NCI-H1694 (cell line): ENCODE results near the gene ERFL.

Experiments used
- DNase-seq: peaks from one replicate; lab custom pipeline; 2025; lab: John Stamatoyannopoulos, UW

ERFL gene

DNA sequence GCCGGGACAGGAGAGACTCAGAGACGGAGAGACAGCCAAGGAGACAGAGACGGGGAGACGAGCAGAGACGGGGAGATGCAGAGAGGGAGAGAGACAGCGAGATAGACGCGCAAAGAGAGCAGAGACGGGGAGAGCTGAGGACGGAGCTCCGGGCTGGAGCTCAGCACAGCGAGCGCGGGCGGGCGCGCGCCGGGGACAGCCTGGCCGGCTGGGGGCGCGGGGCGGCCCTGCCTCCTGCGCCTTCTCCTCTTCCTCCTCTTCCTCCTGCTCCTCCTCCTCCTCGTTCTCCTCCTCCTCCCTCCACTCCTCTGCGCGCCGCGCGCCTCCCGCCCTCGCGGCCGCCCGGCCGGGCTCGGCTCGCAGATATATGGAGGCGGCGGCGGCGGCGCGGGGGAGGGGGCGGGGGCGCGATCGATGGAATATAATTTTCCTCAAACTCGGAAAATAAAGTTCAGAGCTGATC is at the start of gene ERFL:
TSS of gene ERFL (minus strand) at position 229 of the 463 bp plus-strand sequence. CDS start 15,530 bp downstream, outside the sequence.
- DNase-seq: no peak

DNA sequence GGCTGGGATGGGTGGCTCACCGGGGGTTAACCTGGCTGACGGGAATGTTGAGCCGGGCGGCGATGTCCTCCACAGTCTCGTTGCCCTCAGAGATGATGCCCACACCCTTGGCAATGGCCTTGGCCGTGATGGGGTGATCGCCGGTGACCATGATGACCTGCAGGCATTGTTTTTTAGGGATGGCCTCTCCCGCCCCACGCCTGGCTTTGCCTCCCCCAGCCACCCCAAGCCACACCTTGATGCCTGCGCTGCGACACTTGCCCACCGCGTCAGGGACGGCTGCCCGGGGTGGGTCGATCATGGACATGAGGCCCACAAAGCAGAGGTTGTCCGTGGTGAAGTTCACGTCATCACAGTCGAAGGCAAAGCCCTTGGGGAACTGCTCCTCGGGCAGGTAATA is 49.7 kb upstream of the ERFL start:
- no peak for DNase-seq

DNA sequence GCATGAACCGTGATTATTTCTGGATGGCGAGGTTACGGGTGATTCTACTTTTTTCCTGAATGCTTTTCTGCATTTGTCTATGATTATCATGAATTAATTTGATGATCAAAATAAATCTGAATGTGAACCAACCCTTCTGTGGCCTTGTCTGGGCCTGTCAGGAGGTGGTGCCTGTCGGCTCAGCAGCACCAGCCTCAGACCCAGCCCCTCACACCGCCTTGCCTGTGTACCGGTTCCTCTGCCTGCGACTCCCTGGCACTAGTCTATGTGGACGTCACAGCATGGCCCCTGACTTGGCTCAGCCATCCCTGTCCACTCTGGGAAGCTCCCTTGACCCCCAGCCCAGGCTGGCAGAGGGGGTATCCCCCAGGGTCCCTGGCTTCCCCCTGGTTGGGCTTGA is 46.4 kb upstream of the ERFL start:
- no peak for DNase-seq

DNA sequence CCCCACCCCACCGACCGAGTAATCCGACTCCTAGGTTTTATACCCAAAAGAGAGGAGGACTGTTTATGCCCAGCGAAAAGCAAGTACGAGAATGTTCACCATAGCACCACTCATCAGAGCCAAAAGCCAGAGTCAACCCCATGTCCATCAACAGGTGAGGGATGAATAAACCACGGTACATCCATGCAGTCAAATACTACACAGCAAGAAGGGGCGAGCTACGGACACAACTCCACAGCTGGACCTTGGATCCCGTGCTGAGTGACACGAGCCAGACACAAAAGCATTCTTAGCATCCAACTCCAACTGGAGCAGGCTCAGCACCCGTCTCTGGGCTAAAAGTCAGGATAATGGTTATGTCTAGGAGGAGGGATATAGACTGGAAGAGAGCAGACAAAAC is 43.1 kb upstream of the ERFL start:
- no peak for DNase-seq

DNA sequence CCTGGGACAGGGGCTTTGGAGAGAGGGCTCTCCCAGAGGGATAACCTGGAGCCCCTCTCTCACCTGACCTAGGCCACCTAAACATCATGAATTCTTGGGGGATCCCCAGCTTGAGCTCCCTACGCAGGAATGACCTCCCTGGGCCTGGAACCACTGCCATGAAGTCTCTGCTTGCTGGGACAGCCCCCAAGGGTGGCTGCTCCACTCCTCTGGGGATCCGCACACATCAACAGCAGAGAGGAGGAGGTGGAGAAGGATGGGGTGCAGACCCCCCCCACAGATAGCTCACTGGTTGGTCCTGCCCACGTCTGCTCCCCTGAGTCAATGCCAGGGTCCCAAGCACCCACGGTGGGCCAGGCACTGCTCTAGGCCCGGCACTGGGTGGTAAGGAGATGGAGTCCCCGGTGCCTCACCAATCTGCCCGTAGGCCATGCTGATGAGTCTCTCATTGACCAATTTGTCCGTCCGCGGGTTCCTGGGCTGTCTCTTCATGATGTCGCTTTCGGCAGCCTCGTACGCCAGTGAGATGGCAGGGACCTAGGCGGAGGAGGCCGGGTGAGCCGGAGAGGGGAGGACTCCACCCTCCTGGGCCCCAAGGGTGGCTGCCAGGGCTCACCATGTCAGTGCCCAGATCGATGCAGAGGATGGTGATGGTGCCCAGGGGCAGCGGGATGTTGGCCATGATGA is 41.7 kb upstream of the ERFL start:
- no peak for DNase-seq

DNA sequence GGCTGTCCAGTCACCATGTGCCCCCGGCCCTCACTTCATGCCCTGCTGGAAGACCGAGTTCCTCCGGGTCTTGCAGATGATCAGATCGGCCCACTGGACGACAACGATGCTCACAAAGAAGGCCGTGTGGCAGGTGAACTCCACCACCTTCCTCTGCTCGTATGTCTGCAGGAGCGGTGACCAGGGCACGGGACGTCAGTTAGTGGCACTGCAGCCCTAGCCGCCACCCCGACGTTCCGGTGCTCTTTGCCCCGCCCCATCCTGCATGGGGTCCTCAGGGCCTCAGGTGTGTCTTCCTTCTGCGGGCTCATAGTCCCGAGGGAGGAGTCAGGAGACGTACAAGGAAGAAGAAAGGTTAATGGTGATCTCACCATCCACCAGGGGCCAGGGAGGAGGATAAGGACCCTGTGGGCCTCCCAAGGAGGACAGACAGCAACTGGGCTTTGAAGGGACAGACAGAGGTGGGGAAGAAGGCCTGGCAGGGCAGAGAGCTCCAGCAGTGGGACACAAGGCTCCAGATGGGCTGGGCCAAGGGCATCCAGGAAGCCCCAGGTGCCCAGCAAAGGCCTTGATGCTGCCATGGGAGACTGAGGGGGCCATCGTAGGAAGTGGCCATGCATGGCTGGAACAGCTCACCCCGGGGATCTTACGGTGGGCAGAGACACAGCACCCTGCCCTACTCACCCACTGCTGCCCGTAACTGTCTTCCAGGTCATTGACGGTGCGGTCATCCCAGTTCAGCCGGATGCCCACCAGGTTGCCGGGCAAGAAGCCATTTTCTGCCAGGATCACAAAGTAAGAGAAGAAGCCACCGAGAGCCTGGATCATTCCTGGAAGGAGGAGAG is 40.7 kb upstream of the ERFL start:
- DNase-seq: no peak

DNA sequence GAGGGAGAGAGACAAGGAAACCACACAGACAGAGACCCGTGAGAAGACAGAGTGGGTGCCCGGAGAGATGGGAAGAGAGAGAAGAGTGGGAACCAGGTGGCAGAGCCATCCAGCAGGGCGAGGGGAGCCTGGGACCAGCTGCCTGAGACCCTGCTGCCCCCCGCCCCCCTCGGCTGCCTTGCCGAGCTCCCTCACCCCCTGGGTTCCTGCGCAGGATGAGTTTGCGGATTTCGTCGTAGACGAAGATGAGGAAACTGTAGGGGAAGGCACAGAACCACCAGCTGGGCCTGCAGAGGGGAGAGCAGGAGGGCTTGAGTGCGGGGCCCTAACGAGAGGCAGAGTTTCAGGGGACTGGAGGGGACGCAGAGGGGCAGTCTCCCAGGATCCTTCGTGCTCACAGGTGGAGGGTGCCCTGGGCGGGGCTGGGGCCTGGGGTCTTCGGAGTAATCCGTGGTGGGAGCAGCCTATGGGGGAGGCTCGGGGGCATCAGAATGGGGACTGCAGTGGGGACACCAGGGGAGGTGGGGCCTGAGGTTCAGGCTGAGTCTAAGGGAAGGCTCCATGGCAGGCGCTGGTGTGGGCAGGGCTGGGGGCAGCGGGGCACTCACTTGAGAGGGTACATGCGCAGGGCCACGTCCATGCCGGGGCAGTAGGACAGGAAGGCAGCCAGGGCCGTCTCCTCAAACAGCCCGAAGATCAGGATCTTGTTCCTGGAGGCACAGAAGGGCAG is 39.0 kb upstream of the ERFL start:
- no peak for DNase-seq

DNA sequence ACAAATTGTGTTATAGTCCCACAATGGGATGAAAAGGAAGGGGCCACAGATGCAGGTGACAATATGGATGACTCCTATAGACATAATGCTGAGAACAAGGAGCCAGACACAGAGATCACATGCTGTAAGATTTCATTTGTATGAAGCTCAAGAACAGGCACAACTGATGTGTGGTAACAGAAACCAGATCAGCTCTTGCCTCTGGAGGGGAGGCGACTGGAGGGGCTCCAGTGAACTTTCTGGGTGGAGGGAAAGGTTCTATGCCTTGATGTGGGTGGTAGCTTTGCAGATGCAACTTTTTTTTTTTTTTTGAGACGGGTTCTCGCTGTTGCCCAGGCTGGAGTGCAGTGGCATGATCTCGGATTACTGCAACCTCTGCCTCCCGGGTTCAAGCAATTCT is 36.9 kb upstream of the ERFL start:
- no peak for DNase-seq

DNA sequence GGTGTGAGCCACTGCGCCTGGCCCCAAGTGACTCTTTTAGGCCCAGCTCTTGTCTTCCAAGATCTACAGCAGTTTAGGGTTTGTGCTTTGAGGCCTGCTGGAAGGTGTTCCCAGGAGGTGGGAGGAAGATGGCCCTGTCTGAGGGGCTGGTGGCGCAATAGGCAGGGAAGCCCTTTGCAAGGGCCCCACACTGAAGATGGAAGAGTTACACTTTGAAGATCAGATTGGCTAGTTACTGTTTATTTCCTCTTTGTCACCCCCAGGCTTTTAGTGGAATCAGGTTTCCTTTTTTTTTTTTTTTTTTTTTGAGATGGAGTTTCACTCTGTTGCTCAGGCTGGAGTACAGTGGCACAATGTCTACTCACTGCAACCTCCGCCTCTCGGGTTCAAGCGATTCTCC is 32.7 kb upstream of the ERFL start:
- no peak for DNase-seq

DNA sequence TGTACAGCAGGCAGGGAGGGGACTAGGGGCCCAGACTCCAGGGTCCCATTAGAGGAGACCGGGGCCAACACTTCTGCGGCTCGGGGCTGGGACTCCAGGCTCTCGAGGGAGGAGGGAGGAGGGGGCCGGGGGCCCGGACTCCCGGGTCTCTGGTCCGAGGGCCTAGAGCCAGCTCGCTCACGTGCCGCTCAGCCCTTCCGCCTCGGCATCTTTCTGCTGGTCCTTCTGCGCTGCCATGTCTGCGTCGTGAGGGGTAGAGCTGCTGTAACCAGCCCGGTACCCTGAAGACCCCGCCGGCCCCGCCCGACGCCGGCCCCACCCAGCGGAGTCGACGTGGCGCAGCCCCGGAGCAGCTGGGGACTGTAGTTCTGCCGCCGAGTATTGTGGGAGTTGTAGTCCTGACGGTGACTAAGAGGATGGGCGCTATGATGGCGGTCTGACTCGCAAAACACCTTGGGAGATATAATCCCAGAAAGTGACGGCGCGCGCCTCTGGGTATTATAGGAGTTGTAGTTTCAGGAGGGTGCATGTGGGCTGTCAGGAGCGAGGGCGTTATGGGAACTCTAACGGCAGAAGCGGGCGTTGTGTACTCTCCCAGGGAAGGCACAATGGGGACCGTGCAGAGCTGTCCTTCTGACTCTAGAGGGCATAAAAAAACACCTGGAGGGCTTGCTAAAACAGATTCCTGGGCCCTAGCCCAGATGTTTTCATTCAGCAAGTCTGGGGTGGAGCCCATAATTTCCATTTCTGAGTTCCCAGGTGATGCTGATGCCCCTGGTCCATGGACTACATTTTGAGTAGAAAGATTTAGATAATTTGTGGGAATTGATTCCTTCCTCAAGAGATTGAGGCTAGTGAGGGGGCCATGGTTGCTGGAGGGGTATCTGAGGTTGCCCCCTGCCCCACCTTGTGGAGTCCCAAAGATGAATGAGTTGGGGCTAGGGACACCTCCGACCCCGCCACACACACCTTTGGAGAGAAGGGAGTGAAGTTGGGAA is 31.1 kb upstream of the ERFL start, which contains the start of gene RABAC1:
TSS of gene RABAC1 (minus strand) at position 266 of the 998 bp plus-strand sequence. CDS start at position 237, 29 bp downstream.
- peak; percentile 93 for DNase-seq

DNA sequence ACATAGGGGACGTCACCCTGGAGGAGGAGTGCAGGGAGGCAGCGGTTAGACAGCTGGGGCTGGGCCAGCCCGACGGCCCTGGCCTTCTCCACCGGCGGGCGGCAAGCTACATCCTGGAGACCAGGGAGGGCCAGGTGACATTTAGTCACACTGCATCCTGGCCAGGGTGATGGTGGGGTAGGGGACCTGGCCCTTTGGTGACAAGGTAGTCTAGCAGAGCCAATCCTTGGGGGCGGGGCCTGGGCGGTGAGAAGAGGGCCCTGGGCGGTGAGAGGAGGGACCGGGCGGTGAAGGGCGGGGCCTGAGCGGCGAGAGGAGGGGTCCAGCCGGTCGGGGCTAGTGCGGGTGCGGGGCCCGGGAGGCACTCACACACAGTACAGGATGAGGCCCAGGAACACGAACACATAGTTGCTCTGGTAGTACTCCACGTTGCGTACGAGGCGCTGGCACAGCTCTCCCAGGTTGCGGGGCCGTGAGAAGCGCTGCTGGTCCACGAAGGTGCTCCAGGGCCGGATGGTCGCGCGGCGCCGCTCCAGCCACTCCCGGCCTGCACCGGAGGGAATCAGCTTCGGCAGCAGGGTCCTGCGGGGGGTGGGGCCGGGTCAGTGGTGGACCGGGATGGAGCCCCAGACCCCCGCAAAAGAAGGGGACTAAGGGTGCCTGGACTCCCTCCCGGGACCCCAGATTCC is 30.3 kb upstream of the ERFL start:
- DNase-seq: peak; percentile 55

DNA sequence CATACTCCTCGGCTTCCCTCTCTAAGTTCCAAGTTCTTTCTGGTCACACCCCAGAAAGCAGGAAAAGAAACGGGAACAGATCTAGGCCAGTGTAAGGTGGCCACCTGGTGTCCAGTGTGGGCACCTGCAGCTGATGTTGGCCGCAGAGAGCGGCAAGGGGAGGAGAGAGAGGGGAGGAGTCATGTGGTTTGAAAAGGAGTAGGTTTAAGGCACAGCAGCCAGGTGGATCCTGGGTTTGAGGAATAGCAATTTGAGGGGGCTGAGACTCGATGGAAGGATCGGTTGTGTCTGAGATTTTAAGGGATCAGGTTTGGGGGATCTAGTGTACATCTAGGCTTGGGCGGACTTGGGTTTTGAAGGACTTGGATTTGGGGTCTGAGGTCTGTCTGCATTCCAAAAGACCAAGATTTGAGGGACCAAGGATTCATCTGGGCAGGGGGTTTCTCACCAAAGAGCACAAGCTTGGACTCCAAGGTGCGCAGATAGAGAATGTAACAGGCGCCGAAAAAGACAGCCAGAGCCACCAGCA is 29.7 kb upstream of the ERFL start:
- DNase-seq: peak; percentile 47

DNA sequence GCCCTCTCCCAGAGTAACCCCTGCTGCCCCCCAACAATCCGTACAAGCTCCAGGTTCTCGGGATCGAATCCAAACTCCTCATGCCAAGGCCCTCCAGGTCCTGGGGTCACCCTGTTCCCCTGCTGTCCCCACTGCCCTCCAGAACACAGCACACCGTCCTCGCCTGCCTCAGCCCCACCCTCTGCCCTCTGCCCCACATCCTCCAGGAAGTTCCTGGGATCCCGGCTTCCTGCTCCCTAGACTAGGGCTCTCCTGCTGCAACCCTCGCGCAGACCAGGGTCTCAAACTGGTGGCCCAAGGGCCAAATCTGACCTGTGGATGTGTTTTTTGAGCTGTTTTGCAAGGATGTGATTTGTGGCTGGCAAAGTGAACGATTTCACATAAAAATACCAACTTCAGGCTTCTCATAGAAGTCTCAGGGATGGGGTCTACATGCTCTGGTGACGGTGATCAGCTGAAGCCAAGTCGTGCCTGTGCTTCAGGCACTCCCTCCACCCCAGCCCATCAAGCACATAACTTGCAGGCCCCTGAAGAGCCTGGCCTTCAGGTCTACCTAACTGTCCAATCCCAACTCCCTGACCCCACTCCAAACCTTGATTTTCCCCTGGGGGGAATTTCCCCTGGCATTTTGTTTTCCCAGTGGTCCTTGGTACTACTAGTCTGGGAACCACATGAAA is 29.1 kb upstream of the ERFL start:
- no peak for DNase-seq

DNA sequence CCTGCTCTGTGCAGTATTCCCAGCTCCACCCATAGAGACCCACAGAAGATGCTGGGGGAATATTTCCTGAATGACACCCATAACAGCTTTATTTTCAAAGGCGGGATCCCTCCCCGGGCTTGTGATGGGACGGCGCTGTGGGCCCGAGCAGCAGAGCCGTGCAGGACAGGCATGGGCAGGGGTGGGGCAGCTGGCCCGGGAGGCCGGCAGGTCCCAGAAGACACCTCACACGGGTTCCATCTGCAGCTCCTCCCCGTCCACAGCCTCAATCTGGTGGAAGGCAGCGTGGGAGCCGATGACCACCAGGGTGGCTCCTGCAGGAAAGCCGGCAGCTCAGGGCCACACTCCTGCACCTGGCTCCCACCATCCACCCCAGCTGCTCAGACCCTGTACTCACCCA is 28.4 kb upstream of the ERFL start:
- DNase-seq: no peak

DNA sequence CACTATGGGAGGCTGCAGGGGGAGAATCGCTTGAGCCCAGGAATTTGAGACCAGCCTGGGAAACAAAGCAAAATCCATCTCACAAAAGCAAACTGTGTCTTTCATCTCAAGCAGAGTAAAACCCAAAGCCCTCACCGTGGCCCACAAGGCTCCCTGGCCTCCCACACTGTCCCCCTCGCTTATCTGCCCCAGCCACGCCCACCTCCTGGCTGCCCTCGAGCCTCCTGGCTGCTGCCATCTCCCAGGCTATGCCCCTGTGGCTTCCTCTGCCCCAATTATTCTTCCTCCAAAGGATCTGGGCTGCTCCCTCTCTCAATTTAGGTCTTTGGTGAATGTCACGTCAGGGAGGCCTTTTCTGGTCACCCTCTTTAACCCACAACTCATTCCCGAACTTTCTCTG is 27.3 kb upstream of the ERFL start:
- DNase-seq: no peak

DNA sequence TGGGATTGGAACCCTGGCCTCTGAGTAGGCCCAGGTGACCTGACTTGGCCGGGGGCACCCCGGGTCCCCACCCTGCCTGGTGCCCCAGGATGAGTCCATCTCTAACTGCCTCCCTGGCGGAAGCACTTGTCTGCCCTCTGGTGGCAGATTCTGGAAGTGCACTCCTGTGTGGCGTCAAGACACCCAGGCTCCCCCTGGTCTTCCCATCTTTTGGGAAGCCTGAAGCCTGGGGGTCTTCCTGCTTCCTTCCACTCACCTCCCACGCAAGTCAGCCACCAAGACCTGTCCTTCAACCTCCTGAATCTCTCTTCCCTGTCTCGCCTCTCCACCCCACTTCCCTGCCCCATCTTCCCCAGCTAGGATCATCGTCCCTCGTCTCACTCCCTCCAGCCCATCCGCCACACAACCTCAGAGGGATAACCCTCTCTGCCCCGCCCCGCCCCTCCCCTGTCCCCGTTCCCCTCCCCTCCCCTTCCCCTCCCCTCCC is 23.5 kb upstream of the ERFL start:
- DNase-seq: peak; percentile 88

DNA sequence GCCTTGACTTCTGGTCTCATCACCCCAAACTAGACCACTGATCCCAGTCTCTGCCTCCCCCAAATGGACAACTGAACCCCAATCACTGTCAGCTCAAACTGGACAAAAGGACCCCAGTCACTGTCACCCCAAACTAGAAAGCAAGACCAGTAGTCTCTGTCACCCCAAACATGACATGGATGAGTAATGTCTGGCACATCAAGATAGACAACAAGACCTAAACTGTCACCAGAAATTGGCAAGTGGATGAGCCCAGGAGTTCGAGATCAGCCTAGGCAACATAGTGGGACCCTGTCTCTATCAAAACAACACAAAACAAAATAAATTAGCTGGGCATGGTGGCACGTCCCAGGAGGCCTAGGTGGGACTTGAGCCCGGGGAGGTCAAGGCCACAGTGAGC is 18.8 kb upstream of the ERFL start:
- DNase-seq: no peak

DNA sequence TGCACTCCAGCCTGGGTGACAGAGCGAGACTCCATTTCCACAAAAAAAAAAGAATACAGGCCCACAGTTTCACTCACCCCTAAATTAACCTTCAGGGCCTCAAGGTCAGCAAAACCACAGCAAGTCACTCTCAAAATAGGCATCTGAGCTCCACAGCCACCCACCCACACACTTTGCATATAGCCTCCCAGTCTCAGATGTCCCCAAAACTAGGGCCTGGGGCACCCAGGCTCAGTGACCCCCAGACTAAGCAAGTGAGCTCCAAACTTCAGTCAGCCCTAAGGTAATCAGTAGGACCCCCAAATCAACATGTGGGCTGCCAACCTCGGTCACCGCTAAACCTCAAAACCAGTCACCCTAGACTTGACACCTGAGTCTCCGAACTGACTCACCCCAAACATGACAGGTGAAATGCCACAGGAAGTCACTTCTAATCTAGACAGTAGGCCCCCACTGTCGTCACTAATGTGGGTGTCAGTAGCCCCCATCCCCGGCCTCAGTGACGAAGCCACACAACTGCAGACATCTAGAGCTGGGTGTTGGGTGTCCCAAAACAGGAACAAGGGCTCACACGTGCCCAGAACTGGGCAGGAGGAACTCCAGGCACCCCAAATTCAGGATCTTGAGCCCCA is 17.0 kb upstream of the ERFL start:
- no peak for DNase-seq

DNA sequence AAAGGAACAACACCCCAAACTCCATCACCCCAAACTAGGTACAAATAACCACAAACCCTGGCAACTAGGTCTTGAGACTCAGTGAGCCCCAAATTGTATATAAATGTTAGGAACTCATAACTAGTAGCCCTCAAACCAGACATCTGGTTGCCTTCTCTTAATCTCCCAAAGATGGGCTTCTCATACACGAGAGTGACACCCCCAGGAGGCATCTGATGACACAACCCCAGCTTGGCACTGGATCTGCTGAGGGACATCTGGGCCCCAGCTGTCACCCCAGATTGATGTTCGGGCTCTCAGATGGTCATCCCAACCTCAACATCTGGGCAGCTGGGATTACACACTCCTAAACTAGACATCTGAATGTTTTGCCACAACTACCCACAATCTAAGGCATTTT is 16.1 kb upstream of the ERFL start:
- no peak for DNase-seq
